Measurements from ENCODE around the gene EIF4G3. TPM values are rescaled to one million over a fixed set of nuclear protein-coding genes. Genes with fewer than 3 reads are reported as not detected.
"Not testable (repeated sequence)": the region's sequence is repeated elsewhere in the genome, so short reads cannot be mapped to it uniquely, and the experiment has no call there.

Gene EIF4G3
- polyA plus RNA-seq, 1 donor (not counting 4 experiments of a cell fraction or from before 2014, with no cell fraction given), result 44.6 TPM

GRCh38 chr1:20790785-20791184 is 385.9 kb downstream of the EIF4G3 start:
- FAIRE-seq (no peak), DNase-seq (ENCODE audit: low read depth, low spot score) (no peak)
- dilution Hi-C loops (cut with MboI; ENCODE audit: extremely low pct_ligation_motif_present, low sequenced_read_pairs), result no loop called here
- H3K9me3 ChIP-seq (ENCODE audit: control insufficient read depth, low read depth, low read length), result no peaks in the 10 kb centered on the region
- no peaks in the 10 kb centered on the region for H4K20me1 ChIP-seq (ENCODE audit: control insufficient read depth, extremely low read depth, insufficient read depth, low read length)
- no peak overlapping the region for H3K9ac ChIP-seq (ENCODE audit: control insufficient read depth, extremely low read depth, insufficient read depth, low read length)
- H3K4me3 ChIP-seq (ENCODE audit: control insufficient read depth in 2 of 3, extremely low read depth in 1 of 3, insufficient read depth in 2 of 3, low read depth in 1 of 3, low read length in 3 of 3), result no peak overlapping the region
- H3K79me2 ChIP-seq (ENCODE audit: control insufficient read depth, insufficient read depth, low read length), result peaks cover 7% of the 10 kb centered on the region
- no peak overlapping the region for H2AFZ ChIP-seq (ENCODE audit: control insufficient read depth, low read length)
- H3K36me3 ChIP-seq (ENCODE audit: control insufficient read depth in 2 of 2, extremely low read depth in 1 of 2, insufficient read depth in 2 of 2, low read length in 2 of 2), result no peaks in the 10 kb centered on the region
- TF ChIP-seq CTCF (optimal IDR thresholded peaks at IDR 0.05 in 1 of 3, IDR thresholded peaks at IDR 0.05 in 1 of 3, conservative IDR thresholded peaks at IDR 0.05 in 1 of 3; ENCODE audit: extremely low read depth in 1 of 3, insufficient read depth in 2 of 3, low read length in 3 of 3), result no peak
- no peak for TF ChIP-seq EZH2 (IDR thresholded peaks at IDR 0.05; ENCODE audit: low read length)
- H3K9me1 ChIP-seq (ENCODE audit: control insufficient read depth, extremely low read depth, insufficient read depth, low read length), result no peaks in the 10 kb centered on the region
- H3K4me1 ChIP-seq (ENCODE audit: control insufficient read depth, extremely low read depth, insufficient read depth, low read length), result peaks cover 8% of the 10 kb centered on the region
- H3K27me3 ChIP-seq (ENCODE audit: control insufficient read depth, extremely low read depth, insufficient read depth, low read length), result no peaks in the 10 kb centered on the region
- no peak overlapping the region for H3K4me2 ChIP-seq (ENCODE audit: control insufficient read depth, extremely low read depth, insufficient read depth, low read depth, low read length)
- H3K27ac ChIP-seq (ENCODE audit: control insufficient read depth, insufficient read depth, low read length), result no peak overlapping the region

- dilution Hi-C loops (cut with MboI; ENCODE audit: extremely low pct_ligation_motif_present, low sequenced_read_pairs); H3K27ac ChIP-seq (ENCODE audit: control insufficient read depth, insufficient read depth, low read length); H3K4me2 ChIP-seq (ENCODE audit: control insufficient read depth, extremely low read depth, insufficient read depth, low read depth, low read length); DNase-seq (ENCODE audit: low read depth, low spot score); H2AFZ ChIP-seq (ENCODE audit: control insufficient read depth, low read length); FAIRE-seq; H3K36me3 ChIP-seq (ENCODE audit: control insufficient read depth in 2 of 2, extremely low read depth in 1 of 2, insufficient read depth in 2 of 2, low read length in 2 of 2); H3K9me1 ChIP-seq (ENCODE audit: control insufficient read depth, extremely low read depth, insufficient read depth, low read length); H3K9me3 ChIP-seq (ENCODE audit: control insufficient read depth, low read depth, low read length); H3K4me3 ChIP-seq (ENCODE audit: control insufficient read depth in 2 of 3, extremely low read depth in 1 of 3, insufficient read depth in 2 of 3, low read depth in 1 of 3, low read length in 3 of 3); H3K27me3 ChIP-seq (ENCODE audit: control insufficient read depth, extremely low read depth, insufficient read depth, low read length); H4K20me1 ChIP-seq (ENCODE audit: control insufficient read depth, extremely low read depth, insufficient read depth, low read length); H3K9ac ChIP-seq (ENCODE audit: control insufficient read depth, extremely low read depth, insufficient read depth, low read length): not testable (repeated sequence)
- Histone ChIP-seq H3K79me2 (ENCODE audit: control insufficient read depth, insufficient read depth, low read length) (peaks cover 19% of the 10 kb centered on the region), H3K4me1 (ENCODE audit: control insufficient read depth, extremely low read depth, insufficient read depth, low read length) (peaks cover 13% of the 10 kb centered on the region)
Observed at GRCh38 chr1:20789598-20789997, 387.1 kb downstream of the EIF4G3 start.
